GM18909 (cell line): Measurements from ENCODE around the gene SYT13.
A peak's percentile ranks its signal among the peaks of the same experiment; 100 is the strongest.

Experiments
- ATAC-seq: cut with Tn5 transposase; IDR thresholded peaks from one replicate; pipeline ENCODE4 v1.9.1; 2021; ENCODE audit warnings: mild to moderate bottlenecking; ENCODE audit not compliant: unreplicated experiment, poor library complexity

The SYT13 gene

DNA sequence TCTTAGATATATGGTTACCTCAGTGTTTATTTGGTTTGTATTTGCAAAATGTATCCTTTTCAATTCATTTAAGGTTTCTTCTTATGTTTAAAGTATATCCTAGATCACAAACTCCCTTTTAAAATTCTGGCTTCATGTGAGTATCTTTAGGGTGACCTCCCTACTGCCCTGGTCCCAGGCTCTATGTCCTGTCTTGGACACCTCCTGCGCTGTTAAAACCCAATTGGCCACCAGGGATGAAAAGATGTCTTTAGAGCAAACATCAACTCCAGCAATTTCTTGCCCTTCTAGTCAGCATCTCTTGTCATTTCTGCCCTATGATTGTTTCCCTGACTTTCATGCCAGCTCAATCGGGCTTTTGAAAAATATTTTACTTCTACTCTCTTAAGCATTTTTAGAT, 28.8 kb upstream of the SYT13 start:
- ATAC-seq: no peak

DNA sequence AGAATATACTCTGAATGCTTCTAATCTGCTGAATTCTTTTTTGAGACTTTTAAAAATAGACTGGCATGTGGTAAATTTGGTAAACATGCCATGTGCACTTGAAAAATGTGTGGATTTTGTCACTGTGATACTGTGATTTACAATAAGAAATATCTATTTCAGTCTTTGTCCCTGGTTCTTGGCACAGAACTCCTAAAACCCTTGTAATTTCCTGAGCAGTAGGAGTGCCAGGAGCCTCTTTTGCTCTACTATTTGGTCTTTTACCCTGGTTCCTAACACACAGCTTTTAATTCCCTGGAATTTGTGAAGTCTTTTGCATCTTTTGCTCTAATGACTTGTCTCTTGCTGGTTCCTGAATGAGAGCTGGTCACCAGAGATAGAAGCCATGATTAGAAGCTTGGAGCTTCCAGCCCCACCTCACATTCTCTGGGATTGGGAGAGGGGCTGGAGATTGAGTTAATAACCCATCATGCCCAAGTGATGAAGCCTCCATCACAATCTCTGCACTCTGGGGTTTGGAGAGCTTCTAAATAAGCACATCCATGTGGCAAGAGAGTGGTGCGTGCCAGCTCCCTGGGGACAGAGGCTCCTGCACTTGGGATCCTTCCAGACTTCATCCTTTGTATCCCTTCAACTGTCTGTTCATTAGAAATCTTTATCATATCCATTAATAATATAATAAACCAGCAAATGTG, 27.2 kb upstream of the SYT13 start:
- no peak for ATAC-seq

DNA sequence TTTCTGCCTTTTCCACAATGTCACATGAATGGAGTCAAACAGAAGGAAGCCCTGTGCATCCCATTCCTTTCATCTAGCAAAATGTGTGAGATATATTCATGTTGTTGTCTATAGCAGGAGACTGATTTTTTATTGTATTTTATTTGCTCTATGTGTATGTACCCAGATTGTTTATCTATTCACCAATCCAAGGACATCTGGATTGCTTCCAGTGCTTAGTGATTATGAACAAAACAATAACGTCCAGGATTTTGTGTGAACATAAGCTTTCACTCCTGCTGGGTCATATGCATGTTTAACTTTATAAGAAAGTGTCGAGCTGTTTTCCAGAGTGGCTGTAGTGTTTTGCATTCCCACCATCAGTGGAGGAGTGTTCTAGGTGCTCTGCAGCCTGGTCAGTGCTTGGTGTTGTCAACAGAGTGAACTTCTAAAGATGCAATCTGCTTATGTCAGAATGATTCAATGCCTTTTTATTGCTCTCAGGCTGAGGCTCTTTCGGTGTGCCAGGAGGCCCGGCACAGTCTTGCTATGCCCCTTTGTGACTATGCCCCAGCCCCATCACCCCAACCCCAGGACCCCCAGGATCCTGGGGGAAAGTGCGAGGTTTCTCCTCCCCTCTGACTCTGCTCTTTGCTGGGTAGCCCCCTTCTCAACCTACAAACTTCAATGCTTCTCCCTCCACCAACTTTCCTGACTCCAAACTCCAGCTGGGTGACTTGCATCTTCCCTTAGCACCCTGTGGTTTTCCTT, 19.9 kb upstream of the SYT13 start:
- no peak for ATAC-seq

DNA sequence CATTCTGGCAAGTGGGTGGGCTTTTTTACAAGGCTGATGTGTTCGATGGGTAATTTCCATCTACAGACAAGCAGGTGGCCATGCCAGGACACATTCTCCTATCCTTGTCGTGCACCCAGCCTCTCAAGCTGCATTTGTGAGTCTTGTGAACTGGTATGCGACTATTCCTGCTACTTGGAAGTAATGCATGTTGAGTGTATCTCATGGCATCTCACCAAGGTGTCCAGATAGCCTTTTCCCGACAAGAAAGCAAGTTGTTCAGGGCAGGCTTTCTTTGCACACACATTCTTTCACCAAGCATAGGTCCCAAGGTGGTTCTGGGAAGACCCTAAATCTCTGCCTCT, 18.8 kb upstream of the SYT13 start:
- ATAC-seq: no peak

DNA sequence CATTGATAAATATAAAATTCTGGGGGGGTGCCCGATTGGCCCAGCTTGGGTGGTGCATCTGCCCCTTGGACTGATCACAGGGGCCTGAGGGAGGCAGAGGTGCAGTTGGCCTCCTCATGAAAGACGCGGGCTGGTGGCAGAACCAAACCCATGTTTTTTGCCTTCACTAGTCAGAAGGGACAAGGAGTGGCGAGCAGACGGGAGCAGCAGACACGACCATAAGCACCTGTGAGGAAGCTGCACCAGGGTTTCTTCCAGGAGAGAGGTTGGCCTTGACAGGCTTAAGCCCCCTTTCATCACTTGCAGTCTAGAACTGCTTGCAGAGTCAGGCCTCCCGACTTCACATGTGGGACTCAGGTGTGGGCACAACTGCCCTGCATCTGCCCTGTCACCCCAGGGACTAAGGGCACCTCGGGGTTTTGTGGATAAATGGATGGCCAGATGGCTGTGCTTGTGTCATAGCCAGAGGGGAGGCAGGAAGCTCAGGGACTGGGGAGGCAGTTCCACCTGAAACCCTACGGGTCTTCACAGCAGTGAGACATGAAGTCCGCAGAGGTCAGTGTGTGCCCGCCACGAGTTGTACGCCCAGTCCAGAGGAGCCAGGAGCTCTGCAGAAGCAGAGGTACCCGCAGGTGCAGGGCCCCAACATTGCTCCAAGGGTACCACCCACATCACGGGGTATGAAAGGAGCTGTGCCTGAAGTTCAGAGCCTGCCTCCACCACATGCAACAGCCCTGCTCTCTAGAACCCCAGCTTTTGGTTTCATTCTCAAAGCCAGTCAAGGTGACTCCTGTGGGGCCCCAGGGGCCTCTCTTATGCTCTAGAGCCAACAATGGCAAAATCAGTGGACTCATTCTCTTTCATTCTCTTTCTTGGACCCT, 18.2 kb upstream of the SYT13 start:
- no peak for ATAC-seq

DNA sequence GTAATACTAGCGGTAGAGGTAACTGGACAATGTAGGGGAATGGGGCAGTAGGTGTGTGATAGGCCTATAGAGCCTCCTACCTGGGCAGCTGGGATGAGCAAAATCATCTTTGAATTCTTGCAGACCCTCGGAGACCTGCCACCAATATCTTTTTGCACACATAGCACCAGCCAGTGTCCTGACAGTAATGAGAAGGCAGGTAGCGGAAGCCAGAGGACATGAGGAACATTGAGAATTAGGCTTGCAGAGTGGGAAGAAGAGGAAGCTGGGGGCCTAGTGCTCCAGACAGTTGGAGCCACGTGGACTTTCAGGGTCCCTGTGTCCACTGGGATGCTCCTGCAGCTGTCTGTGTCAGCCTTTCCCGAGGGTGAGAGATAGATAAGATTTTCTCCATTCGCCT, 17.2 kb upstream of the SYT13 start:
- ATAC-seq: no peak

DNA sequence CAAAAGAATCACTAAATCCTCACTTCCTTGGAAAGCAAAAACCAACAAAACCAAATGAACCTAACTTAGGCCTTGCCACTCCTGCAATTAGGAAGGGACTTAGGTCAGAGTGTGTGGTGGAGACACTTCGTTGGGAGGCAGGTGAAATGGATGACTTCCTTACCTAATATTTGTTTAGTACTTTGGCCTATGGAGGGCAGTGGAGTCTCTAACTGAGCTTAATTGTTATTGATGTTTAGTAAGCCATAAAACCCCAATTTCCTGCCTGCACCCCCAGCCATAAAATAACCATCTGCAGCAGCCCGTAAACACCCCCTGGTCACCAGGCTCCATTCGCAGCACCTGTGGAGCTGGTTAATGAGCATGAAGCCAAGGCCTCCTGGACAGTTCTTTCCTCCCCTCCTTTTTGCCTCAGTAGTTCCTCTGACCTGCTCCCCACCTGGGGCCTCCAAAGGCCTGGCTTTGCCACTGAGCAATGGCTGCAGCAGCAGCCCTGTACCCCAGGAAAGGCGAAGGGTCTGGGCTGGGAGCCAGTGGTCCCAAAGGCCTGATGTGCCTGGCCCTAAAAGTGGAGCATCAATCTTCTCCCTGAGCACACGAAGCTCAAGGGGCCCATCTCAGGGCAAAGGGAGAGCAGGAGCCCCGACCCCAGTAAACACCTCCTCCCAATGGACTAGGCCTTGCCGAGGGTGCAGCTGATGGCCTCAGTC, 15.6 kb upstream of the SYT13 start:
- no peak for ATAC-seq

DNA sequence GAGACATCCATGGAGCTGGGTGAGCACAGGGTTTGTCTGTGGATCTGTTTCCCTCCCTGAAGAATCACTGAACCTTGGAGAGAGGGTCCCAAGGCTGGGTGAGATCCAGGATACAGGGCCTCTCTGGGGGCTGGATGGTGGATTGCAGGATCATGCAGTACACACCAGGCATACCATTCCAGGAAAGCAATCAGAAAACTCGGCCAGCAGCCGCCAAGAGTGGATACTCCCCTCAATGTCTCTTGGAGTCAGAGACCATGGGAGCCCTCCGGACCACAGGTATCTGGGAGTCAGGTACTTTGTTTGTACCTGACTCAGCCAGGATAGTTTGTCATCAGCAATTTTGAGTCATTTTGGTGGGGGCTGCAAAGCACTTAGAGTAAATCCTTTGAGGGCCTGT, 14.6 kb upstream of the SYT13 start:
- ATAC-seq: no peak

DNA sequence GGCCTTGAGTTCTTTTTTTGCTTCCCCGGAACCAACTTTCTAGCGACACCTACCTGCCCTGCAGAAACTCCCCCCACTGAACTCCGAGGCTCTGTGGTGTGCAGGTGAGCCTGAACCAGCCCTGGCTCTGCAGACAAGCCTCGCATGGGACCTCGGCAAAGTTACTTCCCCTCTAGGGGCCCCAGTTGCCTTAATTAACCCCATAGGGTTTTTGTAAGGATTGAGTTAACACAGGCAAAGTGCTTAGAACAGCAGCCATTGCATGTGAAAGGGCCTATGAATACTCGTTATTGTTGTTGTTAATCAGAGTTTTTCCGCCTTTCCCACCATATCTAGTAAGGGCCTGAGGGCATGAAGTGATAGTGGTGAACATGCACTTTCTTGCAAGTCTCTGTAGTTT, 12.6 kb upstream of the SYT13 start:
- ATAC-seq: no peak

DNA sequence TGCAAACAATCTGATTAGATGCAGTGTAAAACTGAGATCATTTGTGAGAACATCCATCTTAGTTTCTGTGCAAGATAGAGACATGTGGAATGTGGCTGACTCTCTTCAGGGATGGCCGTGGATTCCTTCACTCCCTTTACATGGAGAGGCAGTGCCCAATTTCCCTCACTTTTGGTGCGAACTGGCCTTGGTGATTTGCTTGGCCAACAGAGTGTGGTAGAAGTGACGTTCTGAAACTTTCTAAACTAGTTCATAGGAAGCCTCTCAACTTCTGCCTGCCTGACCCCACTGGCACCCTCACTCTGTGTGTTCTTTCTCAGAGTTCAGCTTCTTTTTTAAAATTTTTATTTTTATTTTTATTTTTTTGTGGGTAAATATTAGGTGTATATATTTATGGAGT, 9.9 kb upstream of the SYT13 start:
- ATAC-seq: no peak

DNA sequence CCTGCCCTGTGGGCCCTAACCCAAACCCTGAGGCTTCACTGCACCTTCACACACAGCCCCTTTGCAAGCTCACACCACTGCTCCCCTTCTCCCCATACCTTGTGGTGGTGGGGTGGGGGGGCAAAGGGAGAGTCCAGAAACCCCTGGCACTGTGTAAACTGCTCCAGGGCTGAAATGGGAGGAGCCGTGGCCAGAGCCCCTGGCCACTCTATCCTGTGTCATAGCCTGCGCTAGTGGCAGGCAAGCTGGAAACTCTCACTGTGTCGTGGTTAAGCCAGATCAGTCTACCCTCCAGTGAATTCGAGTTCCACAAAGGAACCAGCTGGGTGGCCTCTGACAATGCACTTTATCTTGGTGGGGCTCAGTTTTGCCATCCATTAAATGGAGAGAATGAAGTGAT, 8.4 kb upstream of the SYT13 start:
- no peak for ATAC-seq

DNA sequence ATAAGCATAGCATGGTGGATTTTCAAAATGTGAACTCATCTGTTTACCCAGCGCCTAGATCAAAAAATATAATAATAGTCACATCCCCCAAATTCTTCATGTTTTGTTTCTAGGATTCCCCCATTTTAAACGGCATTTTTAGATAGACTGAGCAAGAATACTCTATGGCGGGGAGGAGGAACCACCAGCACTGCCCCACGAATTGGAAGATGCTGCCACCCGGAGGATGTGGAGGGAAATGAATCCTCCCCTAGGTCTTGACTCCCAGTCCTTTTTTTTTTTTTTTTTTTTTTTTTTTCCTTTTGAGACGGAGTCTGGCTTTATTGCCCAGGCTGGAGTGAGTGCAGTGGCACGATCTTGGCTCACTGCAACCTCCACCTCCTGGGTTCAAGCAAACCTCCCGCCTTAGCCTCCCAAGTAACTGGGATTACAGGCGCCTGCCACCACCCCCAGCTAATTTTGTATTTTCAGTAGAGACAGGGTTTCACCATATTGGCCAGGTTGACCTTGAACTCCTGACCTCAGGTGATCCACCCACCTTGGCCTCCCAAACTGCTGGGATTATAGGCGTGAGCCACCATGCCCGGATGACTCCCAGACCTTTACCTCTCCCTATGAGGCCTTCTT, 7.5 kb upstream of the SYT13 start:
- peak; percentile 68 for ATAC-seq

DNA sequence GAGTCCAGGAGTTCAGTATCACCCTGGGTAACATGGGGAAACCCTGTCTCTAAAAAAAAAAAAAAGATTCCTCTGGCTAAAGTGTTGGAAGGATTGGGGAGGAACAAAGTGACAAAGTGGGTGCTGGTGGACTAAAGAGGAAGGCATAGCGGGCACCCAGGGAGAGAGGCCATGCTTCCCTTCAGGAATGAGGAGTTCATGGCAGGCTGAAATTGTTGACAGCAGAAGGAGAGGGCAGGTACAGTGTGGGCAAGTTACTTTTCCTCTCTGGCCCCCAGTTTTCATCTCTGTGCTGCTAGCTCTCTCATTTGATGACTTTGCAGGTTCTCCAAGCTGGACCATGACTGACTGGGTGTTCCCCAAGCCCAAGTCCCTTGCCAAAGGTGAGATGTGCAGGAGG, 4.4 kb upstream of the SYT13 start:
- no peak for ATAC-seq

DNA sequence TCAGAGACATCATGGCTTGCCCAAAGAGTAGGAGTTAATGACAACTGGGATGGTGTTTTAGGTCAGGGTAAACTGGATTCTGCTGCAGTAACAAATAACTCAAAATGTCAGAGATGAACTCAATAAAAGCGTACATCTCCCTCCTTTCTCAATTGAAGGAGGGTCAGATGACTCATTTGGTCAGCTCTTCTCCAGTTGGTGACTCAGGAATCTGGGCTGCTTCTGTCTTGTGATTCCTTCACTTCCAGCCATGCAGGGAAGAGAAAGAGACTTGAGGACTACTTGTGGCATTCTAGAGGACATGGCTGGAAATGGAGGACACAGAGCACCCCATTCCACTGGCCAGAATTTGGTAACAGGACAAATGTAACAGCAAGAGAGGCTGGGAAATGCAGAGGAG, 3.2 kb upstream of the SYT13 start:
- no peak for ATAC-seq

DNA sequence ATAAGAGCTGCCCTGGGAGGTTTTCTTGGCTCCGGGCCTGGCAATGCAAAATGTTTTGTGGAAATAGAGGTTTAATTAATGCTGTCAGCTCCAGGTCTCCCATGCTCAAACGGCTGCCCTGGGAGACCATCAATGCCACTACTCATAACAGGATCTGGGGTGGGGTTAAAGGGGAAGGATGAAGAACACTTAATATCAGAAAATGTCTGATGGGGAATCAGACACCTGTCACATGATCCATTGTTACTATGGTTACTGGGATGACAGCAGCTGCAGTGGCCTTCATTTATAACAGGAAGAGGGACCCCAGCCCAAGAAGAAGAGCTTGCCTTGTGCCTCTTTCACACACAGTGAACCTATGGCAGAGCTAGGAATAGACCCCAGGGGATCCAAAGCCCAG, 2.2 kb upstream of the SYT13 start:
- no peak for ATAC-seq

DNA sequence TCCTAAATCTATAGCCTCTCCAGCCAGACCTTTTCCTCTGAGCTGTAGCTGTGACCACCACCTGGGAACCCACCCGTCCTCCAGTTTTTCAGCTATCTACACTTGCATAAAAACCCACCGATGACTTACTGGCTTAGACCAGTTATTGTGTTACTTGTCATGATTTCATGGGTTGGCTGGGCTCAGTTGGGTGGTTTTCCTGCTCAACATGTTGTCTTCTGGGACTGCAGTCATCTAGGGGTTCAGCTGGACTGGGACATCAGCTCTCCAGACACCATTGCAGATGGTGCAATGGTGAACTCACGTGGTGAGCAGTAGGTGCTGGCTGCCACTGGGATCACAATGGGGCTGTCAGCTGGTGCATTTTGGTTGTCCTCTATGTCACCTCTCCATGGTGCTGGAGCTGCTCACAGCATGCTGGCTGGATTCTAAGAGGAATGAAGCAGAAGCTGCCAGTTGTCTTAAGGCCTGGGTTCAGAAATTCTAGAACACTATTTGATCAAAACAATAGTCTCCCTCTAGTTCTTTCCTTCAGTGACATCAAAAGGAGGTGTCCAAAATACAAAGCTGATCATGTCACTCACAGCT, 1.3 kb upstream of the SYT13 start:
- no peak for ATAC-seq

DNA sequence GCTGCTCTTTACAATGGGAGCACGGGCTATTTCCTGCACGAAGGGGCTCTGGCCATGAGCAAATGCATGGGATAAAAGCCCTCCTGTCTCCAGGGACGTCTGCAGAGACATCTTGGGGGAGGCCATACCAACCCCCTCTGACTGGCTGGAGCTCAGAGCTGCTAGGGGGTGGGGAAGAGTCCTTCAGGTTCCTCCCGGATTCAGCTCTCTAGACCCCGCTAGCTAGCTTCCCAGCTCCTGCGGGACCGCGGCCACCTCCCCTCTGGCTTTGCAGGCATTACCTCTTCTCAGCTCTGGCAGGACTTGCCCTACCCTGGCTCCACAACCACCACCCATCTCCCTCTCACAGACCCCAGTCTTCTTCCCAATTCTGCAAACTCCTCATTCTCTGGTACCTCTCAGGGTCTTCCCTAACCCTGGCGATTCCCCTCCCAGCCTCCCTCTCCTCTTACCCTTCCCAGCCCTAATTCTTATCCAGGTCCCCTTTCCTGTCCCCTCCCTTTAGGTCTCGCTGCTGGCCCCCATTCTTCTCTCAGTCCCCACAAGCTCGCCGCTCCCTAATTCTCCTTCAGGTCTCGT, 802 bp downstream of the SYT13 start:
- no peak for ATAC-seq

DNA sequence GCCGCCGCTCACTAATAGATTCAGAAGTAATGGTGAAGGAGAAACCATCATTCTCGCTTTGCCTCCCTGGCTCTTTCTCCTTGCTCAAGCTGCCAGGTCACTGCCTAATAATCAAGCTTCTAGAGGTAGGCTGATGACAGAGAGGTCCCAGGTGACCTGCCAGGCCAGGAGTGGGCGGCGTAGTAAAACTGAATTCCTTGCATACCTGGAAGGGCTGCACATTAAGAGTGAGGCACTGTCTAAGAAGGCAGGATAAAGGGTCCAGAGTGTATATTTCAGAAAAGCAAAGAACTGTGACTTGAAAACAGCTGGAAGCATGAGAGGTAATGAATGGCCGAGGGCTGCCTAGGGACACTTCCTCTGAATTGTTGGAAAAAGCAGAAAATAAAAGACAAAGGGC, 4.1 kb downstream of the SYT13 start:
- no peak for ATAC-seq

DNA sequence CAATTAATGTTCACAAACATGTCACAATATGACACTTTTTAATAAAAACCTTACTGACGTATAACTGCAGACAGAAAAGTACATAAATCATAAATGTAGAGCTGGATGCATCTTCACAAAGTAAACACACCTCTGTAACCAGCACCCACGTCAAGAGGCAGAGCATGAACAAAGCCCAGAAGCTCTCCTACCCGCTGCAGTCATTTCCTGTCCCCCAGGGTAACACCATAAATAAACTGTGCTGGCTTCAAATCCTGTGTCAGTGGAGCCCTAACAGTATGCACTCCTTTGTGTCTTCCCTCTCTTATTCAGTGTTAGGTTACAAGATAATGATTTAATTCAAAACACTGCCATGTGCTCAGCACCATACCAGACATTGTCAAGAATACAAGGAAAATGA, 5.7 kb downstream of the SYT13 start:
- no peak for ATAC-seq

DNA sequence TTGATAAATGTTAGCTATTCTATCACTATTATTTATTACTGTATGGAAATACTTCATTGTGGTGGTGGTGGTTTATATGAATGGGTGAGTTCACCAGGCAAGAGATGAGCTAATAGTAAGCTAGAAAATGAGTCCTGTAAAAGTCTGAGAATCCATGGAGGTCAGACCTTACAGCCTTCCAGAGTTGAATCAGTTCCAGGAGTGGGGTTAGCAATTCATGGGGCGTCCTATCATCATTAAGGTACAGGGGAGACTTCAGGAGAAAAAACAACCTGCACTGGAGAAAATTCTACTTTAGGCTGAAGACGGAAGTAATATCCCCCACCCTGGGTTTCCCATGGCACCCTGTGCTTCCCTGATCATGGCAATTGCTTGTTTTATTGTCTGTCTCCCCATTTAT, 6.5 kb downstream of the SYT13 start:
- ATAC-seq: no peak
